HepG2 (cell line): ENCODE measurements around the gene SLC28A1. TPM values are rescaled to one million over a fixed set of nuclear protein-coding genes. Genes with fewer than 3 reads are reported as not detected.

Experiments used
- AGO1 ChIP-seq: fragments of 200-400 bp; formaldehyde crosslinking; IDR thresholded peaks from 2 replicates; pipeline ENCODE4 v1.6.1; 2017; ENCODE audit warnings: mild to moderate bottlenecking, low read depth, low read length, moderate library complexity; ENCODE audit not compliant: poor library complexity, severe bottlenecking
- ATF7-NPFF ChIP-seq: sonication (generic); formaldehyde crosslinking; IDR thresholded peaks from 2 replicates; pipeline ENCODE4 v1.8.1; 2023; ENCODE audit warnings: mild to moderate bottlenecking, low read depth, missing genetic modification reagents, moderate library complexity
- BCL6 ChIP-seq: IDR thresholded peaks from 2 replicates; pipeline ENCODE4 v1.6.1; 2016; ENCODE audit warnings: missing genetic modification reagents, missing compliant biosample characterization
- ESRRA ChIP-seq: sonication (generic); formaldehyde crosslinking; IDR thresholded peaks from 2 replicates; pipeline ENCODE4 v1.5.1; 2020; ENCODE audit warnings: mild to moderate bottlenecking, low read depth, missing genetic modification reagents
- FOXP1 ChIP-seq, 2 experiments: fragments of 450-650 bp in 1 of 2; IDR thresholded peaks; 2 replicates each; pipeline ENCODE4 v1.6.1; 2017 to 2018; ENCODE audit warnings: antibody characterized with exemption in 1 of 2
- GATAD1 ChIP-seq: IDR thresholded peaks from 2 replicates; pipeline ENCODE4 v1.6.1; 2016; ENCODE audit warnings: missing genetic modification reagents, missing compliant biosample characterization
- GFI1 ChIP-seq: sonication (generic); formaldehyde crosslinking; IDR thresholded peaks from 2 replicates; pipeline ENCODE4 v1.5.0; 2020; ENCODE audit warnings: missing genetic modification reagents, mild to moderate bottlenecking, borderline replicate concordance
- HNRNPK ChIP-seq: fragments of 200-400 bp; formaldehyde crosslinking; IDR thresholded peaks from 2 replicates; pipeline ENCODE4 v1.6.1; 2018; ENCODE audit warnings: low read length, low read depth, moderate library complexity, mild to moderate bottlenecking; ENCODE audit not compliant: poor library complexity, severe bottlenecking
- HOXA7 ChIP-seq: sonication (generic); formaldehyde crosslinking; IDR thresholded peaks from 2 replicates; pipeline ENCODE4 v1.8.1; 2022; ENCODE audit warnings: mild to moderate bottlenecking, missing genetic modification reagents, moderate library complexity
- IKZF4 ChIP-seq: sonication (generic); formaldehyde crosslinking; IDR thresholded peaks from 2 replicates; pipeline ENCODE4 v1.5.1; 2020; ENCODE audit warnings: borderline replicate concordance, mild to moderate bottlenecking, low read depth, missing genetic modification reagents; ENCODE audit errors: not compliant biosample characterization
- NPAS2 ChIP-seq: sonication (generic); formaldehyde crosslinking; IDR thresholded peaks from 2 replicates; pipeline ENCODE4 v1.8.0; 2022; ENCODE audit warnings: mild to moderate bottlenecking, missing genetic modification reagents, borderline replicate concordance
- PHF20 ChIP-seq: sonication (generic); formaldehyde crosslinking; IDR thresholded peaks from 2 replicates; pipeline ENCODE4 v1.5.0; 2020; ENCODE audit warnings: mild to moderate bottlenecking, missing genetic modification reagents
- PHF5A ChIP-seq: IDR thresholded peaks from one replicate; pipeline ENCODE4 v1.6.1; 2018; ENCODE audit warnings: low read depth, missing genetic modification reagents; ENCODE audit not compliant: unreplicated experiment
- RFXAP ChIP-seq: sonication (generic); formaldehyde crosslinking; IDR thresholded peaks from 2 replicates; pipeline ENCODE4 v1.4.0; 2020; ENCODE audit warnings: missing genetic modification reagents, borderline replicate concordance
- TAF1 ChIP-seq: sonication (generic); formaldehyde crosslinking; IDR thresholded peaks from 2 replicates; pipeline ENCODE4 v1.4.0; 2020; ENCODE audit warnings: missing genetic modification reagents
- ZC3H4 ChIP-seq: sonication (generic); formaldehyde crosslinking; IDR thresholded peaks from 2 replicates; pipeline ENCODE4 v1.4.0; 2020; ENCODE audit warnings: missing genetic modification reagents, borderline replicate concordance
- ZKSCAN5 ChIP-seq: sonication (generic); formaldehyde crosslinking; IDR thresholded peaks from 2 replicates; pipeline ENCODE4 v1.5.1; 2020; ENCODE audit warnings: mild to moderate bottlenecking, missing genetic modification reagents
- ZNF20 ChIP-seq: sonication (generic); formaldehyde crosslinking; IDR thresholded peaks from 2 replicates; pipeline ENCODE4 v1.4.0; 2020; ENCODE audit warnings: mild to moderate bottlenecking, moderate library complexity, missing genetic modification reagents
- ZNF274 ChIP-seq: sonication (generic); formaldehyde crosslinking; IDR thresholded peaks from 2 replicates; pipeline ENCODE4 v1.5.1; 2020; ENCODE audit warnings: mild to moderate bottlenecking, missing genetic modification reagents
- ZNF335 ChIP-seq: sonication (generic); formaldehyde crosslinking; IDR thresholded peaks from 2 replicates; pipeline ENCODE4 v1.4.0; 2020; ENCODE audit warnings: missing genetic modification reagents
- ZNF337 ChIP-seq: sonication (generic); formaldehyde crosslinking; IDR thresholded peaks from 2 replicates; pipeline ENCODE4 v1.5.1; 2020; ENCODE audit warnings: missing genetic modification reagents, low read depth, mild to moderate bottlenecking, borderline replicate concordance
- ZNF605 ChIP-seq: sonication (generic); formaldehyde crosslinking; IDR thresholded peaks from 2 replicates; pipeline ENCODE4 v1.8.0; 2022; ENCODE audit warnings: mild to moderate bottlenecking, missing genetic modification reagents
- ZNF781 ChIP-seq: sonication (generic); formaldehyde crosslinking; IDR thresholded peaks from 2 replicates; pipeline ENCODE4 v1.5.1; 2020; ENCODE audit warnings: borderline replicate concordance, mild to moderate bottlenecking, missing genetic modification reagents; ENCODE audit errors: not compliant biosample characterization
- ZSCAN21 ChIP-seq: sonication (generic); formaldehyde crosslinking; IDR thresholded peaks from 2 replicates; pipeline ENCODE4 v1.8.0; 2022; ENCODE audit warnings: mild to moderate bottlenecking, missing genetic modification reagents, moderate library complexity, borderline replicate concordance
- polyA plus RNA-seq, 8 experiments: library from polyadenylated mRNA; depleted of rRNA in 3 of 8; stranded (reverse) in 7 of 8; unstranded in 1 of 8; fragments of >200 nt; fragmentation: Illumina TruSeq in 4 of 8; extraction: Trizol in 4 of 8; gene quantifications; 2 replicates each; pipeline versions ENCODE4 v1.2.1 to v1.2.3, GENCODE V29; 2011 to 2016; ENCODE audit warnings: low read depth in 4 of 8, missing spikeins in 1 of 8, mixed read lengths in 1 of 8; ENCODE audit not compliant: insufficient read depth in 1 of 8
- total RNA-seq, 5 experiments: library from RNA; depleted of rRNA; stranded (reverse); fragments of >200 nt; fragmentation: Illumina TruSeq; extraction: Trizol; gene quantifications; 2 replicates each; pipeline ENCODE4 v1.2.3, GENCODE V29; 2016; ENCODE audit warnings: low read depth in 1 of 5
- TF ChIP-seq, protein P1 (sequence below): IDR thresholded peaks from 2 replicates; pipeline ENCODE4 v1.6.1; 2018; ENCODE audit warnings: missing genetic modification reagents, mild to moderate bottlenecking, missing compliant biosample characterization
- TF ChIP-seq, protein P2 (sequence below): sonication (generic); formaldehyde crosslinking; IDR thresholded peaks from 2 replicates; pipeline ENCODE4 v1.8.0; 2022; ENCODE audit warnings: missing genetic modification reagents, mild to moderate bottlenecking, inconsistent platforms, borderline replicate concordance

SLC28A1 gene
- total and polyA plus RNA-seq, 2 of the 13 experiments (the other 11 are each of a cell fraction or from before 2014, with no cell fraction given), result 0.31 to 5.8 TPM

DNA sequence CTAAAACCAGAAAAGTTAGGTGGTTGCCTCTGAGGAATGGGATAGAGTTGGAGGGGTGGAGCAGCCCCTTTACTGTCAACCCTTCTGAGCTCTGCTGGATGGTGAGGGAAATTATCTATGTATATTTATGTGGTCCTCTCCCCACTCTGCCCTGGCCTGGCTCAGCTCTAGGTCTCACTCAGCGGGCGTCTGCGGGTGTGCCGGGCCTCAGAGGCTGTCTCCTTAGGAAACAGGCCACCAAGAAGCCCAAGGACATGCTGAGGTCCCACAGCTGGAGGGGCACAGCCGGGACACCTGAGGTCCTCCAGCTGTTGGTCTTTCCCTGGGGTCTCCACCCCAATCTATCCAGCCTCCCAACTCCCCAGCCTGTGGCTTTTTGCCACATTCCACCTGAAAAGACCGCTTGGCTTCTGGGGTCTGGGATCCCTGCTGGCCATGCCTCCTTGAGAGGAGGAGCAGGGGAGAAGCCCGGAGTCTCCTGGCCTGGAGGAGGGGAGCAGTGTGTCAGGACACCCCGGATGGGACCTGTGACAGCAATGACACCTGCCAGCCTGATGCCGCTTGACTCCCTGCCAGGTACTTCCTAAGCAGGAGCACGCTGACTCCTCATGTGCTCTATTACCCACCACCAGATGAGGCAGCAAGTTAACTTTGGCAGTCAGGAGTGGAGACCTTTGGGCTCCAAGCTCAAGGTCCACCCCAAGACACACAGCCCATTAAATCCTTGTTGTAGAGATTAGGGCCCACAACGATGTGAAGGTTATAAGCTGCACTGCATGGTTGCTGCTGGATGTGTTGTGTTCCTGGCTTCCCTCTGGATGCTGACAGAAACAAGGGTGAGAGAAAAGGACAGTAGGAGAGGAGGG is at the start of gene SLC28A1 (continued):
- TF ChIP-seq, protein P1, sequence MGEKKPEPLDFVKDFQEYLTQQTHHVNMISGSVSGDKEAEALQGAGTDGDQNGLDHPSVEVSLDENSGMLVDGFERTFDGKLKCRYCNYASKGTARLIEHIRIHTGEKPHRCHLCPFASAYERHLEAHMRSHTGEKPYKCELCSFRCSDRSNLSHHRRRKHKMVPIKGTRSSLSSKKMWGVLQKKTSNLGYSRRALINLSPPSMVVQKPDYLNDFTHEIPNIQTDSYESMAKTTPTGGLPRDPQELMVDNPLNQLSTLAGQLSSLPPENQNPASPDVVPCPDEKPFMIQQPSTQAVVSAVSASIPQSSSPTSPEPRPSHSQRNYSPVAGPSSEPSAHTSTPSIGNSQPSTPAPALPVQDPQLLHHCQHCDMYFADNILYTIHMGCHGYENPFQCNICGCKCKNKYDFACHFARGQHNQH, result peak; percentile 41; the same call in 1 of the 2 replicates
- TF ChIP-seq ZSCAN21 (CRISPR knock-in tag), result no peak
- TF ChIP-seq ESRRA, result peak; percentile 82; the same call in 1 of the 2 replicates
- TF ChIP-seq HNRNPK, result no peak
- no peak for TF ChIP-seq TAF1
- TF ChIP-seq RFXAP (CRISPR knock-in tag), result no peak
- no peak for TF ChIP-seq ZNF781
- no peak for TF ChIP-seq PHF5A (CRISPR knock-in tag)
- TF ChIP-seq ZNF337 (CRISPR knock-in tag), result no peak
- TF ChIP-seq, protein P2, sequence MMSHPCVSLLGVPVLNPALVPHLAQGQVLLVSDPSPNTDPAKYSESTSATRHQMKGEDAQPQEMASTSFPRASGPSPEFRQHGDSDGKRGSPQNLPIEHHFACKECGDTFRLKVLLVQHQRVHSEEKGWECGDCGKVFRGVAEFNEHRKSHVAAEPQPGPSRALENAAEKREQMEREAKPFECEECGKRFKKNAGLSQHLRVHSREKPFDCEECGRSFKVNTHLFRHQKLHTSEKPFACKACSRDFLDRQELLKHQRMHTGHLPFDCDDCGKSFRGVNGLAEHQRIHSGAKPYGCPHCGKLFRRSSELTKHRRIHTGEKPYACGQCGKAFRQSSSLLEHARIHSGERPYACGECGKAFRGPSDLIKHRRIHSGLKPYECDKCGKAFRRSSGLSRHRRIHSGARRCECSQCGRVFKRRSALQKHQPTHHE (CRISPR knock-in tag), result no peak
- TF ChIP-seq BCL6, result 0 out of 2 replicates have a peak, but pooled peaks have one; percentile 15
- TF ChIP-seq FOXP1 (IDR thresholded peaks at IDR 0.05), result no peak
- peak; percentile 45 for TF ChIP-seq FOXP1 (CRISPR knock-in tag; IDR thresholded peaks at IDR 0.05)
- no peak for TF ChIP-seq ZNF335 (CRISPR knock-in tag)
- no peak for TF ChIP-seq ZC3H4 (CRISPR knock-in tag)
- no peak for TF ChIP-seq ATF7-NPFF
- no peak for TF ChIP-seq ZNF605
- no peak for TF ChIP-seq GFI1 (CRISPR knock-in tag)
- TF ChIP-seq ZNF20 (CRISPR knock-in tag), result no peak
- no peak for TF ChIP-seq IKZF4 (CRISPR knock-in tag)
- TF ChIP-seq HOXA7, result no peak
- TF ChIP-seq PHF20 (CRISPR knock-in tag), result no peak
- no peak for TF ChIP-seq ZKSCAN5 (CRISPR knock-in tag)
- no peak for TF ChIP-seq NPAS2 (CRISPR knock-in tag)
- no peak for TF ChIP-seq GATAD1
- TF ChIP-seq AGO1, result no peak
- TF ChIP-seq ZNF274 (CRISPR knock-in tag), result no peak
